ENCODE results near the gene SNX3. TPM values are rescaled to one million over a fixed set of nuclear protein-coding genes. Genes with fewer than 3 reads are reported as not detected.

The SNX3 gene
- total and polyA plus RNA-seq, 10 donors = 132 to 236 (median 170) TPM

DNA sequence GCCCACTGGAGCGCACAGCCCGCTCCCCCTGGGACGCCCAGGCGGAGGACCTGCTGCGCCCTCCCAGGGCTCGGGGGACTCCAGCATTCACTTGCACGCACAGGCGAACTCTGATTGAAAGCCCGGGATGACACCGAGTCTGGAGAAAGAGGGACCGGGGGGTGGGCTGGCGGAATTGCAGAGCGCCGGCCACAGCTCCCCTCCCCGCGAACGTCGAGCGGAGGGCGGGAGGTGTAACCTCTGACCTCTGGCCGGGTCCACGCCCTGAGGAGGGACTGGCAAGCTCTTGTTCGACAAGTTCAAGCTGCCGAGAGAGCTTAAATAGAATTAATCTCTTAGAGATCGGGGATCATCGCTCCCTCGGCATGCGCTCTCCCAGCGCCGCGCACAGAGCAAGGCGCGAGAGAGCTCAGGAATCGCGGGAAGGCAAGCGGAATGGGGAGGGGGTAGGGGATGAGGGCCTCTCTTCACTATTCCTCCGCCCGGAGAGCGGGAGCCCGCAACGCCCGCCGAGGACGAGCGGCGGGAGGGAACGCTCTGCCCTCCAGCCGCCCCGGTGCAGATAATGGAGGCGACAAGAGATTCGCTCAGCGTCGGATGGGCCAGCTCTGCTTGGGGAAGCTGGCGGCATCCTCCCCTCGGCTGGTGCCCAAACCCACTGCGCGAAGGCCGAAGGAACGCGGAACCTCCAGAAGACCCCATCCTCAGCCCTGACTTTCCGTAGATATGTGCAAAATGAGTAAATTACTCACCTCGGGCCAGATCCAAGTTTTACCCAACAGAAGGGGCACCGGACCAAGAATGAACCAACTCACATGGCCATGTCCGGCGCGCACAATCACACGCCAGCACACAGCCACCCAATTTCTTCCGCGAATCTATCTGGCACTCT is 95.8 kb downstream of the SNX3 start:
- Histone ChIP-seq H3K27me3 (replicated peaks in 1 of 7) (peaks cover 37 to 100% (median 100%) of the 10 kb centered on the region in 7 donors), H3K36me3 (no peaks in the 10 kb centered on the region), H3K27ac (no peak overlapping the region), H3K4me3 (peak overlapping the region in 3 of 8 donors; percentile 8 to 63 (median 16)), H3K9me3 (no peaks in the 10 kb centered on the region), H3K4me1 (peaks cover 46 to 67% (median 62%) of the 10 kb centered on the region in 6 donors)
- 5 to 10% (median 8%) methylated on average over 51 to 69 of the region's 69 CpGs for WGBS, 5 donors
- intact Hi-C loops (cut with DNase I; ENCODE audit: low total_unique reads) = no loop called here
- TF ChIP-seq POLR2AphosphoS5 (IDR thresholded peaks at IDR 0.05) (no peak), POLR2A (IDR thresholded peaks at IDR 0.05) (no peak)
- TF ChIP-seq, protein P1, sequence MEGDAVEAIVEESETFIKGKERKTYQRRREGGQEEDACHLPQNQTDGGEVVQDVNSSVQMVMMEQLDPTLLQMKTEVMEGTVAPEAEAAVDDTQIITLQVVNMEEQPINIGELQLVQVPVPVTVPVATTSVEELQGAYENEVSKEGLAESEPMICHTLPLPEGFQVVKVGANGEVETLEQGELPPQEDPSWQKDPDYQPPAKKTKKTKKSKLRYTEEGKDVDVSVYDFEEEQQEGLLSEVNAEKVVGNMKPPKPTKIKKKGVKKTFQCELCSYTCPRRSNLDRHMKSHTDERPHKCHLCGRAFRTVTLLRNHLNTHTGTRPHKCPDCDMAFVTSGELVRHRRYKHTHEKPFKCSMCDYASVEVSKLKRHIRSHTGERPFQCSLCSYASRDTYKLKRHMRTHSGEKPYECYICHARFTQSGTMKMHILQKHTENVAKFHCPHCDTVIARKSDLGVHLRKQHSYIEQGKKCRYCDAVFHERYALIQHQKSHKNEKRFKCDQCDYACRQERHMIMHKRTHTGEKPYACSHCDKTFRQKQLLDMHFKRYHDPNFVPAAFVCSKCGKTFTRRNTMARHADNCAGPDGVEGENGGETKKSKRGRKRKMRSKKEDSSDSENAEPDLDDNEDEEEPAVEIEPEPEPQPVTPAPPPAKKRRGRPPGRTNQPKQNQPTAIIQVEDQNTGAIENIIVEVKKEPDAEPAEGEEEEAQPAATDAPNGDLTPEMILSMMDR (IDR thresholded peaks at IDR 0.05 in 8 of 11, conservative IDR thresholded peaks at IDR 0.05 in 3 of 11) = no peak
- DNase-seq = no peak

DNA sequence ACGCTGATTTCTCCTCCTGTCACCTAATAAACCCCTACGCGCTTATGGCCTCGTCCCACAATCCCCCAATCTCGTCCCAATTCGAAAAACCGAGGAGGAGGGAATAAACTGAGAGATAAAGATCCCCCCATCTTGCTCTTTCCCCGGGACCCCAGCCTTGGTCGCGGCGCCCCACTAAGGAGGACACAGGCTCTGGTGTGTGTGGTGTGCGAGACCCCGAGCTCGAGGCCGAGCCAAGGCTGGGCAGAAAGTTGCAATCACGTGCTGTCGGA is 96.4 kb downstream of the SNX3 start:
- WGBS, 5 donors = 2 to 10% (median 4%) methylated on average over 12 to 17 of the region's 17 CpGs
- no peak for TF ChIP-seq POLR2A (IDR thresholded peaks at IDR 0.05)
- TF ChIP-seq POLR2AphosphoS5 (IDR thresholded peaks at IDR 0.05) = no peak
- TF ChIP-seq, protein P1 (IDR thresholded peaks at IDR 0.05 in 8 of 11, conservative IDR thresholded peaks at IDR 0.05 in 3 of 11) = no peak
- Histone ChIP-seq H3K4me3 (peak overlapping the region in 2 of 8 donors; percentile 16 to 63), H3K36me3 (no peaks in the 10 kb centered on the region), H3K27me3 (replicated peaks in 1 of 7) (peaks cover 33 to 100% (median 98%) of the 10 kb centered on the region in 7 donors), H3K27ac (no peak overlapping the region), H3K4me1 (peaks cover 45 to 62% (median 56%) of the 10 kb centered on the region in 6 donors), H3K9me3 (no peaks in the 10 kb centered on the region)
- intact Hi-C loops (cut with DNase I; ENCODE audit: low total_unique reads) = no loop called here
- DNase-seq = no peak

- WGBS, 5 donors = 6 to 11% (median 8%) methylated on average over 41 of the region's 41 CpGs
- Histone ChIP-seq H3K27ac (no peak overlapping the region), H3K27me3 (replicated peaks in 1 of 7) (peaks cover 31 to 100% (median 98%) of the 10 kb centered on the region in 7 donors), H3K4me1 (peaks cover 40 to 56% (median 50%) of the 10 kb centered on the region in 6 donors), H3K9me3 (no peaks in the 10 kb centered on the region), H3K4me3 (no peak overlapping the region), H3K36me3 (no peaks in the 10 kb centered on the region)
- intact Hi-C loops (cut with DNase I; ENCODE audit: low total_unique reads) = no loop called here
- no peak for DNase-seq
- TF ChIP-seq POLR2AphosphoS5 (IDR thresholded peaks at IDR 0.05) (no peak), POLR2A (IDR thresholded peaks at IDR 0.05) (no peak)
- TF ChIP-seq, protein P1 (IDR thresholded peaks at IDR 0.05 in 8 of 11, conservative IDR thresholded peaks at IDR 0.05 in 3 of 11) = no peak
These were observed 96.9 kb downstream of the SNX3 start for GRCh38 chr6:108163644-108164542.
